Measurements from ENCODE around the gene FSTL5.

GRCh38 chr4:161522031-161522430 is 641.8 kb downstream of the FSTL5 start:
- TF ChIP-seq, protein P1, sequence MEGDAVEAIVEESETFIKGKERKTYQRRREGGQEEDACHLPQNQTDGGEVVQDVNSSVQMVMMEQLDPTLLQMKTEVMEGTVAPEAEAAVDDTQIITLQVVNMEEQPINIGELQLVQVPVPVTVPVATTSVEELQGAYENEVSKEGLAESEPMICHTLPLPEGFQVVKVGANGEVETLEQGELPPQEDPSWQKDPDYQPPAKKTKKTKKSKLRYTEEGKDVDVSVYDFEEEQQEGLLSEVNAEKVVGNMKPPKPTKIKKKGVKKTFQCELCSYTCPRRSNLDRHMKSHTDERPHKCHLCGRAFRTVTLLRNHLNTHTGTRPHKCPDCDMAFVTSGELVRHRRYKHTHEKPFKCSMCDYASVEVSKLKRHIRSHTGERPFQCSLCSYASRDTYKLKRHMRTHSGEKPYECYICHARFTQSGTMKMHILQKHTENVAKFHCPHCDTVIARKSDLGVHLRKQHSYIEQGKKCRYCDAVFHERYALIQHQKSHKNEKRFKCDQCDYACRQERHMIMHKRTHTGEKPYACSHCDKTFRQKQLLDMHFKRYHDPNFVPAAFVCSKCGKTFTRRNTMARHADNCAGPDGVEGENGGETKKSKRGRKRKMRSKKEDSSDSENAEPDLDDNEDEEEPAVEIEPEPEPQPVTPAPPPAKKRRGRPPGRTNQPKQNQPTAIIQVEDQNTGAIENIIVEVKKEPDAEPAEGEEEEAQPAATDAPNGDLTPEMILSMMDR (IDR thresholded peaks at IDR 0.05; ENCODE audit: low read depth, low read length, missing input control), result no peak
- TF ChIP-seq REST (IDR thresholded peaks at IDR 0.05), result no peak
- no peak for TF ChIP-seq RAD21 (IDR thresholded peaks at IDR 0.05)
